Activated T-cell treated with anti-CD3 and anti-CD28 coated beads, Interleukin-2, amount 50 U/mL, for 72 hours (primary cell): ENCODE data around the gene WDR7. TPM values are rescaled to one million over a fixed set of nuclear protein-coding genes. Genes with fewer than 3 reads are reported as not detected.
A peak's percentile ranks its signal among the peaks of the same experiment; 100 is the strongest.

Source experiments
- ATAC-seq, 2 donors: fragments of 150-1000 bp; cut with Tn5 transposase; replicated peaks in 1 of 2; 2 replicates each; pipeline ENCODE4 v1.10.0; 2021; ENCODE audit warnings: moderate library complexity in 2 of 2, mild to moderate bottlenecking in 1 of 2
- DNase-seq, 2 donors: peaks; one replicate each; pipeline ENCODE4 v3.0.0; 2021 to 2022; ENCODE audit warnings: mixed read lengths in 1 of 2
- H3K27ac Mint-ChIP-seq: one replicate; pipeline ENCODE4 v1.8.0; 2022; ENCODE audit warnings: mild to moderate bottlenecking, moderate library complexity, mixed read lengths
- H3K27me3 Mint-ChIP-seq: one replicate; pipeline ENCODE4 v1.8.0; 2022; ENCODE audit warnings: low read depth, mixed read lengths
- H3K36me3 Mint-ChIP-seq, 2 donors: one replicate each; pipeline ENCODE4 v1.8.0; 2022; ENCODE audit warnings: mixed read lengths in 2 of 2, mild to moderate bottlenecking in 1 of 2; ENCODE audit not compliant: insufficient read depth in 2 of 2
- H3K4me1 Mint-ChIP-seq: one replicate; pipeline ENCODE4 v1.8.0; 2022; ENCODE audit warnings: low read depth, mixed read lengths
- H3K4me3 Mint-ChIP-seq, 2 donors: one replicate each; pipeline ENCODE4 v1.8.0; 2022; ENCODE audit warnings: mild to moderate bottlenecking in 2 of 2, mixed read lengths in 2 of 2, moderate library complexity in 2 of 2
- H3K9me3 Mint-ChIP-seq, 2 donors: one replicate each; pipeline ENCODE4 v1.8.0; 2022; ENCODE audit warnings: mixed read lengths in 2 of 2
- total RNA-seq, 2 donors: library from RNA; stranded (reverse); gene quantifications; one replicate each; pipeline ENCODE4 v1.2.3, GENCODE V29; 2022

The WDR7 gene
- total RNA-seq, 2 donors from 2014 or later, result 25.6 to 25.9 TPM

GRCh38 chr18:56795381-56795780 is 144.2 kb downstream of the WDR7 start:
- Mint-ChIP-seq H3K27me3 (no peaks in the 10 kb centered on the region), H3K27ac (no peak overlapping the region), H3K9me3 (no peaks in the 10 kb centered on the region), H3K4me3 (no peak overlapping the region), H3K4me1 (no peaks in the 10 kb centered on the region), H3K36me3 (no peaks in the 10 kb centered on the region)
- ATAC-seq (no peak), DNase-seq (no peak)

DNA sequence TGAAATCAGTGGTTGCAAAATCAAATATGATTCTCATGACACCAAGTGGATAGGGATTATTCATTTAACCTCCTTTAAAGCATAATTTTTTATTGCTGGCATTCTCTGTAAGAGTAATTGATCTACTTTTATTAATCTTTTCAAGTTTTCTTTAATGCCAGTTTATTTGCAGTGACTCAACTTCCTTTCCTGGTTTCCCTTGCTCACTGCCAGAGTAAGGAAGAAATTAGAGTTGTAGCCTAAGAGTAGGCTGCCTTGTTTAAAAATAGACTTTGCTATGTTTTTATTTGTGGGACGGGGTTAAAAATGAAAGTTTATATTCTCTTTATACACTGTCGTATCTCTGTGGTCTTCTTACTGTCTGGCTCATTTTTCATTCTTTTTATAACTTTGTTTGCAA is 148.6 kb downstream of the WDR7 start:
- DNase-seq (no peak), ATAC-seq (no peak)
- Mint-ChIP-seq H3K4me1 (no peaks in the 10 kb centered on the region), H3K9me3 (peaks cover 0 to 2% of the 10 kb centered on the region in 2 donors), H3K27ac (no peak overlapping the region), H3K4me3 (no peak overlapping the region), H3K27me3 (no peaks in the 10 kb centered on the region), H3K36me3 (no peaks in the 10 kb centered on the region)

DNA sequence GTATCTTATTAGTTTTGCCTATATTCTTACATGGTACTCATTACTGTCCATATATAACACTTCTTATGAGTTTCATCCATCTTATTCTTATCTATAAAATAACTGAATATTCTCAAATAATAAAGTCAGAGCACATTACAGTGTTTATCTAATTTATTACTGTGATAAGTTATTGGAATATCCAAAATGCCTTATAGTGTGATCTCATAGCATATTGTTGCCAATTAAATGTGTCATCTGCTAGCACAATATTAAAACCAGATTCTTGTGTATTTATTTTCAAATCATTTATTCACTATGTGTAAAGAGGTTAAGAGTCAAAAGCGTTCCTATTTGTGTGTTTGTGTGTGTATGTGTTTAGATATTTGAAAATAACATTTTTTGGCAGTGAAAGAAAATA is 151.9 kb downstream of the WDR7 start:
- peaks cover 0 to 2% of the 10 kb centered on the region in 2 donors for H3K9me3 Mint-ChIP-seq
- no peaks in the 10 kb centered on the region for H3K36me3 Mint-ChIP-seq
- no peaks in the 10 kb centered on the region for H3K4me1 Mint-ChIP-seq
- H3K27me3 Mint-ChIP-seq, result no peaks in the 10 kb centered on the region
- H3K4me3 Mint-ChIP-seq, result no peak overlapping the region
- DNase-seq (no peak), ATAC-seq (no peak)
- peak overlapping the region; percentile 42 for H3K27ac Mint-ChIP-seq

- Mint-ChIP-seq H3K4me1 (no peaks in the 10 kb centered on the region), H3K27ac (no peak overlapping the region), H3K36me3 (no peaks in the 10 kb centered on the region), H3K9me3 (peaks cover 0 to 2% of the 10 kb centered on the region in 2 donors), H3K27me3 (no peaks in the 10 kb centered on the region), H3K4me3 (no peak overlapping the region)
- DNase-seq (no peak), ATAC-seq (peak; percentile 41 to 69)
Measured at GRCh38 chr18:56804395-56804794, 153.2 kb downstream of the WDR7 start.

DNA sequence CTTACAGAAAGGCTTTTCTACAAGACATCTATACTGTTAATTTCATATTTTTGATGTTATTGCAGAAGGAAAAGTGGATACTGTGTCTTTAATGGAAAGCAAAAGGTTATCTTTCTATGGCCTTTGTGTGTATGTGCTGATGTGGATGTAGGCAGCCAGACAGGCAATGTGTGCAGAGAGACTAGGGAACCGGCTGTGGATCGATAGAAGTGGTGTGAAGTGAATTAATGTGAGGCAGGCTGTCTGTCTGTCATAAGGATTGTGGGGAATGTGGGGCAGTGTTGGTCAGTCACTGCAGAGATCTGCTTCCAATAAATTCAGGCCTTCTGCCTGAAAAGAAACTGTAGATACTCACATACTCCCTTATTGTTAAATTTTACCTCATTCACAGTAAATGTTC is 156.7 kb downstream of the WDR7 start:
- H3K4me1 Mint-ChIP-seq, result no peaks in the 10 kb centered on the region
- no peaks in the 10 kb centered on the region for H3K27me3 Mint-ChIP-seq
- no peak overlapping the region for H3K4me3 Mint-ChIP-seq
- ATAC-seq (no peak), DNase-seq (no peak)
- no peaks in the 10 kb centered on the region for H3K36me3 Mint-ChIP-seq
- no peak overlapping the region for H3K27ac Mint-ChIP-seq
- H3K9me3 Mint-ChIP-seq, result no peaks in the 10 kb centered on the region

DNA sequence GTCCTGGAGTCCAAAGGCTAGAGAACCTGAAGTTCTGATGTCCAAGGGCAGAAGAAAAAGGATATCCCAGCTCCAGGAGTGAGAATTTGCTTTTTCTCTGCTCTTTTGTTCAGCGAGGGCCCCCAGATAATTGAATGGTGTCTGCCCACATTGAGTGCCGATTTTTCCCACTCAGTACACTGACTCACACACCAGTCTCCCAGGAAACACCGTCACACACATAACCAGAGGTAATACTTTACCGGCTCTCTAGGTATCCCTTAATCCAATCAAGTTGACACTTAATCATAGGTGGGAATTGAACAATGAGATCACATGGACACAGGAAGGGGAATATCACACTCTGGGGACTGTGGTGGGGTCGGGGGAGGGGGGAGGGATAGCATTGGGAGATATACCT is 161.5 kb downstream of the WDR7 start:
- Mint-ChIP-seq H3K4me3 (no peak overlapping the region), H3K9me3 (no peaks in the 10 kb centered on the region), H3K36me3 (no peaks in the 10 kb centered on the region), H3K4me1 (no peaks in the 10 kb centered on the region), H3K27me3 (no peaks in the 10 kb centered on the region), H3K27ac (no peak overlapping the region)
- DNase-seq (no peak), ATAC-seq (no peak)

DNA sequence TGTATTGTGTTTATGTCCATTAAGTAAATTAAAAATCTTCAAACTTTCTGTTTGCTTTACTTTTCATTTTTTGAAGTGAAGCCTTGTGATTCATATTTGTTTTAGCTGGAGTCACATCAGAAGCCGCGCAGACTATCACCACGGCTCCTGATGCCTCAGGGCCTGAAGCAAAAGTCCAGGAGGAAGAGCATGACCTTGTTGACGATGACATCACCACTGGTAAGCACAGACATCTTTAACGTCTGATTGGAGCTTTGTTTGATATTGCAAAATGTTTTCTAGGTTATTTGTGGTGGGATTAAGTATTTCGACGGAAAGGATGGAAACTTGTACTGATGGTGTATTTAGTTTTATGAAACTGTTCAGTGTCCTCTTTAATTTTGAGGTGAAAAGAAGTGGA is 164.8 kb downstream of the WDR7 start:
- no peaks in the 10 kb centered on the region for H3K4me1 Mint-ChIP-seq
- no peaks in the 10 kb centered on the region for H3K27me3 Mint-ChIP-seq
- H3K9me3 Mint-ChIP-seq, result no peaks in the 10 kb centered on the region
- H3K27ac Mint-ChIP-seq, result no peak overlapping the region
- no peaks in the 10 kb centered on the region for H3K36me3 Mint-ChIP-seq
- ATAC-seq, result no peak
- H3K4me3 Mint-ChIP-seq, result no peak overlapping the region
- DNase-seq, result no peak

- peaks cover 15% of the 10 kb centered on the region for H3K4me1 Mint-ChIP-seq
- H3K27me3 Mint-ChIP-seq, result no peaks in the 10 kb centered on the region
- DNase-seq (no peak), ATAC-seq (no peak)
- no peak overlapping the region for H3K4me3 Mint-ChIP-seq
- H3K27ac Mint-ChIP-seq, result no peak overlapping the region
- H3K36me3 Mint-ChIP-seq, result peaks cover 1 to 3% of the 10 kb centered on the region in 2 donors
- H3K9me3 Mint-ChIP-seq, result peaks cover 2 to 3% of the 10 kb centered on the region in 2 donors
Measured at GRCh38 chr18:56823986-56824565, 172.9 kb downstream of the WDR7 start.

DNA sequence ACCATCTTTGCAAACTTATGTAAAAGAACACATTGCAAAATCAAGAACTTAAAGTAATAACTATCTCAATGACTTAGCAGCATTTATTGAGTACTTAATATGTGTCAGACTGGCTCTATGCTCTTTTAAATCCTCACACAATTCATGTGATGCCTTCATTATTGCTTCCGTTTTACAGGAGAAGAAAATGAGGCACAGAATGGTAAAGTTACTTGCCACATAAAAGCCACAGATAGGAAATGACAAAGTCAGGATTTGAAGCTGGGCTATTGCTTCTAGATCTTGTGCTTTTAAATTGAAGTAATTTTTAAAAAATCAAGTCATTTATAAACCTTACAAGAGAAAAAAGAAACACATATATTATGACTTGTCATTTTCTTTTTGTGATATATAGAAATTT is 174.2 kb downstream of the WDR7 start:
- no peak for ATAC-seq
- no peak for DNase-seq
- peaks cover 1 to 3% of the 10 kb centered on the region in 2 donors for H3K36me3 Mint-ChIP-seq
- peaks cover 2 to 3% of the 10 kb centered on the region in 2 donors for H3K9me3 Mint-ChIP-seq
- no peak overlapping the region for H3K27ac Mint-ChIP-seq
- no peak overlapping the region for H3K4me3 Mint-ChIP-seq
- H3K4me1 Mint-ChIP-seq, result peaks cover 15% of the 10 kb centered on the region
- no peaks in the 10 kb centered on the region for H3K27me3 Mint-ChIP-seq

- Mint-ChIP-seq H3K4me3 (no peak overlapping the region), H3K36me3 (peaks cover 1 to 3% of the 10 kb centered on the region in 2 donors), H3K27me3 (no peaks in the 10 kb centered on the region), H3K9me3 (peaks cover 2 to 3% of the 10 kb centered on the region in 2 donors), H3K4me1 (peaks cover 15% of the 10 kb centered on the region), H3K27ac (no peak overlapping the region)
- DNase-seq (no peak), ATAC-seq (no peak)
Measured at GRCh38 chr18:56825878-56826277, 174.7 kb downstream of the WDR7 start.

DNA sequence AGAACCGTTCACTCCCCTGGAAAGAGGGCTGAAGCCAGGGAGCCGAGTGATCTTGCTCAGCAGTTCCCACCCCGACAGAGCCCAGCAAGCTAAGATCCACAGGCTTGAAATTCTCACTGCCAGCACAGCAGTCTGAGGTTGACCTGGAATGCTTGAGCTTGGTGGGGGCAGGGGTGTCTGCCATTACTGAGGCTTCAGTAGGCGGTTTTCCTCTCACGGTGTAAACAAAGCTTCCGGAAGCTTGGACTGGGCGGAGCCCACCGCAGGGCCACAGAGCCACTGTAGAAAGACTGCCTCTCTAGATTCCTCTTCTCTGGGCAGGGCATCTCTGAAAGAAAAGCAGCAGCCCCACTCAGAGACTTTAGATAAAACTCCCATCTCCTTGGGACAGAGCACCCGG is 180.8 kb downstream of the WDR7 start:
- Mint-ChIP-seq H3K27ac (no peak overlapping the region), H3K4me1 (no peaks in the 10 kb centered on the region), H3K9me3 (no peaks in the 10 kb centered on the region), H3K27me3 (no peaks in the 10 kb centered on the region), H3K36me3 (peaks cover 0 to 3% of the 10 kb centered on the region in 2 donors), H3K4me3 (no peak overlapping the region)
- ATAC-seq (no peak), DNase-seq (no peak)

DNA sequence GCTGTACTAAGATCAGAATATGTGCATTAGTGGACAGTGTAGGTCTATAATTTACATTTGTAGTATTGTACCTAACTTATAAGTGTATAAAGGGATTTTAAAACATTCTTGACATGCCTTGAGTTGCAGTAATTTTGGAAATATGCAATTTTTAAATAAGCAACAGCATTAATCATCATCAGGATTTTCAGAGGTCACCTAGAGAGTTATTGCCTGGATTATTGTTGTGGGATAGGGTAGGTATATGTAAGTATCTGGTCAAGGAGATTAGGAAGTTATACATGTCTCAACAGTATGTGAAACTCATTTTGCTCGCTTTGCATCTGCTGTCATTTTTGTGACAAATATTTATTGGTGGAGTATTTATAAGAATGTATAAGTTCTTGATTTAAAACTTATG is 184.2 kb downstream of the WDR7 start:
- ATAC-seq, result no peak
- Mint-ChIP-seq H3K27me3 (no peaks in the 10 kb centered on the region), H3K9me3 (no peaks in the 10 kb centered on the region), H3K4me1 (no peaks in the 10 kb centered on the region), H3K4me3 (no peak overlapping the region), H3K27ac (no peak overlapping the region), H3K36me3 (peaks cover 0 to 3% of the 10 kb centered on the region in 2 donors)
- no peak for DNase-seq

DNA sequence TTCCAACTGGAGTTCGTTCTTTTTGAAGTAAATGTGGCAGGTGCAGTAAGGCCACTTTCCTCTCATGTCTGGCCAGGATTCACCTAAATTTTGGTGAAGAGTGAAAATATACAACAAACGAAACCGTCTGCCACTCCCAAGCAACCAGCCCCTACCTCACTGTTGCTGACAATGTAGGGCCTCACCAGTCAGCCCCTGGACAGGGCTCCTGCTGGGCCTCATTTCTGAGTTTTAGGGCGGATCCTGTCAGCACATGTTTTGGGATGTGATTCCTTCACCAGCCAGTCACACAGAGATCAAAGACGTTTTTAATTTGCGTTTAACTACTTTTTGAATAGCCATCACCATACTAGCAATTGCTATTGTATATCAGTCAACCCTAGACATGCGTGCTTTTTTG is 185.0 kb downstream of the WDR7 start:
- H3K4me3 Mint-ChIP-seq, result no peak overlapping the region
- no peak overlapping the region for H3K27ac Mint-ChIP-seq
- H3K27me3 Mint-ChIP-seq, result no peaks in the 10 kb centered on the region
- H3K36me3 Mint-ChIP-seq, result peaks cover 0 to 3% of the 10 kb centered on the region in 2 donors
- no peaks in the 10 kb centered on the region for H3K4me1 Mint-ChIP-seq
- H3K9me3 Mint-ChIP-seq, result no peaks in the 10 kb centered on the region
- ATAC-seq (no peak), DNase-seq (no peak)

DNA sequence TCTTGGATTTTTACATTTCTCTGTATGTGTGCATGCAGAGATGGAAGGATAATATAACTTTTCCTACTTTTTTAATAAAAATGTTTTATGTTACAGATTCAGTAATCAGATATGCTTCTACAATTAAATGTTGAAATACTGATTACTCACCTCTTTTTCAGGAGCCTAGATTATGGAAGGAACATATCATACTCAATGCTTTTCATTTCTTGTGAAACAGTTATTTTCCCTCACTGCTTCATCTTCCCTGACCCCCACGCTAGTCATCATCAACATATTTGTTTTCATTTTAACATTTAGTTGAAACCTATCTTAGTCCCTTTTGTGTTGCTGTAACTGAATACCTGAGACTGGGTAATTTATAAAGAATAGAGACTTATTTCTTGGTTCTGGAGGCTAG is 190.7 kb downstream of the WDR7 start:
- Mint-ChIP-seq H3K36me3 (peaks cover under 1 to 7% of the 10 kb centered on the region in 2 donors), H3K4me1 (no peaks in the 10 kb centered on the region), H3K27me3 (no peaks in the 10 kb centered on the region), H3K4me3 (no peak overlapping the region), H3K9me3 (peaks cover 0 to 1% of the 10 kb centered on the region in 2 donors), H3K27ac (no peak overlapping the region)
- ATAC-seq (no peak), DNase-seq (no peak)
